HG02884 (cell line): Measurements from ENCODE around the gene SDK1.

ENCODE experiments used
- ATAC-seq: cut with Tn5 transposase; IDR thresholded peaks from one replicate; pipeline ENCODE4 v1.9.1; 2021; ENCODE audit warnings: mild to moderate bottlenecking, moderate library complexity; ENCODE audit not compliant: unreplicated experiment

The SDK1 gene

GRCh38 chr7:3767917-3768777 is 467.1 kb downstream of the SDK1 start:
- no peak for ATAC-seq

GRCh38 chr7:3771906-3772305 is 470.9 kb downstream of the SDK1 start:
- ATAC-seq: no peak

GRCh38 chr7:3778345-3778744 is 477.3 kb downstream of the SDK1 start:
- no peak for ATAC-seq

GRCh38 chr7:3780016-3780415 is 479.0 kb downstream of the SDK1 start:
- ATAC-seq: no peak

GRCh38 chr7:3780525-3780924 is 479.5 kb downstream of the SDK1 start:
- ATAC-seq: no peak

- no peak for ATAC-seq
Observed at GRCh38 chr7:3781607-3782006, 480.6 kb downstream of the SDK1 start.

GRCh38 chr7:3787717-3788264 is 486.7 kb downstream of the SDK1 start:
- ATAC-seq: no peak

- ATAC-seq: no peak
Observed at GRCh38 chr7:3790803-3791202, 489.8 kb downstream of the SDK1 start.

- no peak for ATAC-seq
Observed at GRCh38 chr7:3791327-3791726, 490.3 kb downstream of the SDK1 start.

- no peak for ATAC-seq
Observed at GRCh38 chr7:3795141-3795540, 494.1 kb downstream of the SDK1 start.

- ATAC-seq: no peak
Observed at GRCh38 chr7:3795781-3796180, 494.7 kb downstream of the SDK1 start.

GRCh38 chr7:3805151-3805550 is 504.1 kb downstream of the SDK1 start:
- no peak for ATAC-seq

- no peak for ATAC-seq
Observed at GRCh38 chr7:3806516-3806915, 505.5 kb downstream of the SDK1 start.

GRCh38 chr7:3807824-3808223 is 506.8 kb downstream of the SDK1 start:
- ATAC-seq: no peak

GRCh38 chr7:3821488-3821887 is 520.4 kb downstream of the SDK1 start:
- no peak for ATAC-seq

GRCh38 chr7:3825491-3825890 is 524.4 kb downstream of the SDK1 start:
- ATAC-seq: no peak

- ATAC-seq: no peak
Observed at GRCh38 chr7:3832199-3832598, 531.1 kb downstream of the SDK1 start.

GRCh38 chr7:3835109-3835508 is 534.1 kb downstream of the SDK1 start:
- ATAC-seq: no peak

- no peak for ATAC-seq
Observed at GRCh38 chr7:3836855-3837254, 535.8 kb downstream of the SDK1 start.

GRCh38 chr7:3844540-3845151 is 543.6 kb downstream of the SDK1 start:
- ATAC-seq: no peak

GRCh38 chr7:3846738-3847137 is 545.7 kb downstream of the SDK1 start:
- no peak for ATAC-seq

GRCh38 chr7:3847336-3847735 is 546.3 kb downstream of the SDK1 start:
- ATAC-seq: no peak
